ENCODE data around the gene CELF4. TPM values are rescaled to one million over a fixed set of nuclear protein-coding genes. Genes with fewer than 3 reads are reported as not detected.

CELF4 gene
- total and polyA plus RNA-seq, 2 donors (not counting 3 experiments of a cell fraction or from before 2014, with no cell fraction given): not detected

GRCh38 chr18:37546272-37546537, 19.4 kb downstream of the CELF4 start:
- intact Hi-C loops (cut with micrococcal nuclease) (no loop called here), dilution Hi-C loops (cut with MboI; ENCODE audit: extremely low pct_ligation_motif_present, low sequenced_read_pairs) (no loop called here)
- Histone ChIP-seq H3K4me1 (ENCODE audit: control insufficient read depth, extremely low read depth, insufficient read depth, low read length) (no peaks in the 10 kb centered on the region), H3K27me3 (ENCODE audit: control insufficient read depth in 2 of 2, insufficient read depth in 2 of 2, low read length in 2 of 2) (no peaks in the 10 kb centered on the region), H3K4me3 (replicated peaks in 1 of 3; ENCODE audit: insufficient read depth in 1 of 3, low read depth in 1 of 3, low read length in 3 of 3) (no peak overlapping the region), H3K9ac (replicated peaks; ENCODE audit: extremely low read depth, insufficient read depth, low read length) (no peak overlapping the region), H3K4me2 (ENCODE audit: insufficient read depth, low read length) (no peak overlapping the region), H3K27ac (ENCODE audit: insufficient read depth, low read depth, low read length) (no peak overlapping the region), H3K9me1 (replicated peaks; ENCODE audit: control insufficient read depth, extremely low read depth, insufficient read depth, low read length) (no peaks in the 10 kb centered on the region), H3K36me3 (ENCODE audit: control insufficient read depth in 2 of 2, extremely low read depth in 1 of 2, insufficient read depth in 2 of 2, low read length in 2 of 2) (no peaks in the 10 kb centered on the region), H4K20me1 (replicated peaks; ENCODE audit: control insufficient read depth, extremely low read depth, insufficient read depth, low read length) (no peaks in the 10 kb centered on the region), H2AFZ (ENCODE audit: low read depth, low read length) (no peak overlapping the region), H3K79me2 (ENCODE audit: control insufficient read depth, insufficient read depth, low read length) (no peaks in the 10 kb centered on the region), H3K9me3 (replicated peaks; ENCODE audit: control insufficient read depth, insufficient read depth, low read length) (no peaks in the 10 kb centered on the region)
- DNase-seq (ENCODE audit: low read depth, low spot score): no peak
- ChIA-PET CTCF (no interaction called here), POLR2A (no interaction called here)
- no TSS peak for BruUV-seq (replicated peaks)
- no peak for FAIRE-seq
- TF ChIP-seq MAX (IDR thresholded peaks at IDR 0.05; ENCODE audit: insufficient read depth, insufficient read length) (no peak), CTCF (IDR thresholded peaks at IDR 0.05; ENCODE audit: extremely low read depth in 1 of 2, insufficient read depth in 1 of 2, low read depth in 1 of 2, low read length in 2 of 2) (no peak), EZH2 (IDR thresholded peaks at IDR 0.05; ENCODE audit: borderline replicate concordance, low read depth, low read length, severe bottlenecking) (no peak), GATA2 (IDR thresholded peaks at IDR 0.05; ENCODE audit: insufficient read depth, insufficient read length, low read depth, low read length) (no peak), POLR2A (IDR thresholded peaks at IDR 0.05; ENCODE audit: low read depth, low read length) (no peak), POLR2AphosphoS5 (IDR thresholded peaks at IDR 0.05; ENCODE audit: insufficient read depth, low read depth, low read length) (no peak), JUN (IDR thresholded peaks at IDR 0.05; ENCODE audit: borderline replicate concordance, insufficient read depth, insufficient read length, low read depth) (no peak), FOS (IDR thresholded peaks at IDR 0.05; ENCODE audit: borderline replicate concordance, insufficient read depth, low read length) (no peak), MYC (IDR thresholded peaks at IDR 0.05; ENCODE audit: low read depth, low read length) (no peak)
